Measurements from ENCODE around the gene SEMA4D.

The SEMA4D gene

DNA sequence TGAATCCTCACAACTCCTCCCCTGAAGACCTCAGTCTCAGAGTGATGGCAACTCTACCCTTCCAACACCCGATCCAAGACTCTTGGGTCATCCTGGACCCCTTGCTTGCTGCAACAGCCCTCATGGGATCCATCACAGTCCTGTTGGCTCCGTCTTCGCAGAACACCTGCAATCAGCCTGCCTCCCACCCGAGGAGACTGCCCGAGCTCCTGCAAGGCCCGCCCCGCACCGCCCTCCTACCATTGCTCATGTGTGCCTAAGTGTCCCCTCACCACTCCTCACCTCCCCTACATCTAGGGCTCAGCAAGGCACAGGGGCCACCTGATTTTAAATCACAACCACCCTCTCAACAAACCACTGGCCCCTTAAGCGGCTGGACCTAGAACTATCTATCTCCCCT lies 5.3 kb downstream of the SEMA4D start:
- TF ChIP-seq, protein P1, sequence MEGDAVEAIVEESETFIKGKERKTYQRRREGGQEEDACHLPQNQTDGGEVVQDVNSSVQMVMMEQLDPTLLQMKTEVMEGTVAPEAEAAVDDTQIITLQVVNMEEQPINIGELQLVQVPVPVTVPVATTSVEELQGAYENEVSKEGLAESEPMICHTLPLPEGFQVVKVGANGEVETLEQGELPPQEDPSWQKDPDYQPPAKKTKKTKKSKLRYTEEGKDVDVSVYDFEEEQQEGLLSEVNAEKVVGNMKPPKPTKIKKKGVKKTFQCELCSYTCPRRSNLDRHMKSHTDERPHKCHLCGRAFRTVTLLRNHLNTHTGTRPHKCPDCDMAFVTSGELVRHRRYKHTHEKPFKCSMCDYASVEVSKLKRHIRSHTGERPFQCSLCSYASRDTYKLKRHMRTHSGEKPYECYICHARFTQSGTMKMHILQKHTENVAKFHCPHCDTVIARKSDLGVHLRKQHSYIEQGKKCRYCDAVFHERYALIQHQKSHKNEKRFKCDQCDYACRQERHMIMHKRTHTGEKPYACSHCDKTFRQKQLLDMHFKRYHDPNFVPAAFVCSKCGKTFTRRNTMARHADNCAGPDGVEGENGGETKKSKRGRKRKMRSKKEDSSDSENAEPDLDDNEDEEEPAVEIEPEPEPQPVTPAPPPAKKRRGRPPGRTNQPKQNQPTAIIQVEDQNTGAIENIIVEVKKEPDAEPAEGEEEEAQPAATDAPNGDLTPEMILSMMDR (IDR thresholded peaks at IDR 0.05; ENCODE audit: insufficient read depth, low read depth, low read length, missing control alignments), result no peak
- H3K4me3 ChIP-seq (ENCODE audit: low read depth, low read length), result no peak overlapping the region
- no peak for DNase-seq (ENCODE audit: low read depth)

DNA sequence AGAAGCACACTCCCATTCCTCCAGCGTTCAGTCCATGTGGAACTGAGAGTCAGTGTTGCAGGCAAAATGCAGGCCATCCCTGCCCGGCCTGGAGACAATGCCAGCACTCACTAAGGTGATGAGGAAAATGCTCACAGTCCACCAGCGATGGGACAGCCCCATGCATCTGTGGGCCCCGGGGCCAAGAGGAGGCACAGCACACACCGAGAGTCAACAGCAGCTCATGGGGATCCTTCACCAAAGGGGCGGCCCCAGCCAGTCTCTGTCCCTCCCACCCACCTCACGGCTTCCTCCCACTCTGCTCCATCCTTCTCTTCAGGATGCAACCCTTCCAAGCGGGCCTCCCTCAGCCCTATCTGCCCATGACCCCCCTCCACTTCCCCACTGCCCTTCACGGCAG lies 6.2 kb downstream of the SEMA4D start:
- TF ChIP-seq, protein P1 (IDR thresholded peaks at IDR 0.05; ENCODE audit: insufficient read depth, low read depth, low read length, missing control alignments), result no peak
- DNase-seq (ENCODE audit: low read depth), result no peak
- H3K4me3 ChIP-seq (ENCODE audit: low read depth, low read length), result no peak overlapping the region

DNA sequence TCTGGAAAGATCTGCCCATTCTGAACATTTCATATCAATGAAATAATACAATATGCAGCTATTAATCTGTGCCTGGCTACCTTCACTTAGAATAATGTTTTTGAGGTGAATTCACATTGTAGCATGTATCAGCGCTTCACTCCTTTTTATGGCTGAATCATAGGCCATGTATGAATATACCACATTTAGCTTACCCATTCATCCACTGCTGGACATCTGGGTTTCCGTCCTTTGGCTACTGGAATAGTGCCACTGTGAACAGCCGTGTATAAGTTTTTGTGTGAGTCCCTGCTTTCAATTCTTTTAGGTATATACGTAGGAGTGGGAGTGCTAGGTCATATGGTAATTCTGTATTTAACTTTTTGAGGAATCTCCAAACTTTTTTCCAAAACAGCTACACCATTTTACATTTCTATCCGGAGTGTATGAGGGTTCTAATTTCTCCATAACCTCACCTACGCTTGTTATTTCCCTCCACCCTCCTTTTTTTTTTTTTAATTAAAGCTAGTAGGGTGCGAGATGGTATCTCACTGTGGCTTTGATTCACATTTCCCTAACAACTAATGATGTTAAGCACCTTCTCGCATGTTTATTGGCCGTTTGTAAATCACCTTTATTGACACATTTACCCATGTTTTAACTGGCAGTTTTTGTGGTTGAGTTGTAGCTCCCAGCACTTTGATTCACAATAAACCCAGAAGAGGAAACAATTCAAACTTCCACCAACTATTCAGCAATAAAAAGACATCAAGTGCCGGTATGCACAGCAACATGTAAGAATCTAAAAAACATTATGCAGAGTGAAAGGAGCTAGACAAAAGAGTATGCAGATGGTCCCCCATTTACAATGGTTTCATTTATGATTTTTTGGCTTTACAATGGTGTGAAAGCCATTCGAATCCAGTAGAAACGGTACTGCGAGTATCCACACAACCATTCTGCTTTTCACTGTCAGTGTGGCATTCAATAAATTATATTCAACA lies 8.1 kb downstream of the SEMA4D start:
- no peak overlapping the region for H3K4me3 ChIP-seq (ENCODE audit: low read depth, low read length)
- TF ChIP-seq, protein P1 (IDR thresholded peaks at IDR 0.05; ENCODE audit: insufficient read depth, low read depth, low read length, missing control alignments), result no peak
- DNase-seq (ENCODE audit: low read depth), result no peak

DNA sequence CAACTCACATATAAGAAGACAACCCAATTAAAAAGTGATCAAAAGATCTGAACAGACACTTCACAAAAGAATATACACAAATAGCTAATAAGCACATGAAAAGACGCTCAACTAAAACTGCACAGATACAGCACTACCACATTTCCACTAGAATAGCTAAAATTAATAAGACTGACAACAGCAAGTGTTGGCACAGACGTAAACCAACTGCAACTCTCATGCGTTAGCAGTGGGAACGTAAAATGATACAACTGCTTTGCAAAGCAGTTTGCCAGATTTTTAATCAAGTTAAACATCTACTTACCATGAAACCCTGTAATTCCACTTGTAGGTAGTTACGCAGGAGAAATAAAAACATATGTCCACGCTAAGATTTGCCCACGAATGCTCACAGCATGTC lies 9.0 kb downstream of the SEMA4D start:
- TF ChIP-seq, protein P1 (IDR thresholded peaks at IDR 0.05; ENCODE audit: insufficient read depth, low read depth, low read length, missing control alignments), result no peak
- H3K4me3 ChIP-seq (ENCODE audit: low read depth, low read length), result no peak overlapping the region
- DNase-seq (ENCODE audit: low read depth), result no peak

DNA sequence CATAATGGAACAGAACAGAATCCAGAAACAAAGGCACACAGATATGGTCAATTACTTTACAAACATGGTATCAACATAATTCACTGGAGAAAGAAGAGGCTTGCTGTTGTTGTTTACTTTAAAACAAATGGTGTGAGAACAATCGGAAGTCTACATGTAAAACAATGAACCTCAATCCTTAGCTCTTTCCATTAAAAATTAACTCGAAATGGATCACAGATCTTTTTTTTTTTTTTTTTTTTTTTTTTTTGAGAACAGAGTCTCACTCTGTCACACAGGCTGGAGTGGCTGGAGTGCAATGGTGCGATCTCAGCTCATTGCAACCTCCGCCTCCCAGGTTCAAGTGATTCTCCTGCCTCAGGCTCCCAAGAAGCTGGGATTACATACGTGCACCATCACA lies 9.8 kb downstream of the SEMA4D start:
- H3K4me3 ChIP-seq (ENCODE audit: low read depth, low read length), result no peak overlapping the region
- TF ChIP-seq, protein P1 (IDR thresholded peaks at IDR 0.05; ENCODE audit: insufficient read depth, low read depth, low read length, missing control alignments), result no peak
- no peak for DNase-seq (ENCODE audit: low read depth)

DNA sequence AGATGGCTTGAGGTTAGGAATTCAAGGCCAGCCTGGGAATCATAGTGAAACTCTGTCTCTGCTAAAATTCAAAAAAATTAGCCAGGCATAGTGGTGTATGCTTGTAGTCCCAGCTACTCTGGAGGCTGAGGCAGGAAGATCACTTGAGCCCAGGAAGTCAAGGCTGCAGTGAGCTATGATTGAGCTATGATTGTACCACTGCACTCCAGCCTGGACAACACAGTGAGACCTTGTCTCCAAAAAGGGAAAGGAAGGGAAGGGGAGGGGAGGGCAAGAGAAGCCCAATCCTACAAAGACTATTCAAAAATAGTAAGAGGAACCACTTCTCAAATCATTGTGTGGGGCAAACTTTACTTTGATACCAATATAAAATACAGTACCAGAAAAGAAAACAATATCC lies 11.2 kb downstream of the SEMA4D start:
- DNase-seq (ENCODE audit: low read depth), result no peak
- H3K4me3 ChIP-seq (ENCODE audit: low read depth, low read length), result no peak overlapping the region
- TF ChIP-seq, protein P1 (IDR thresholded peaks at IDR 0.05; ENCODE audit: insufficient read depth, low read depth, low read length, missing control alignments), result no peak
